Gastrocnemius medialis (tissue), 4 donors: ENCODE data around the gene METTL23.

Source experiments
- CTCF ChIP-seq, 5 experiments: fragments of 450-650 bp in 3 of 5; fragments of 200-600 bp in 2 of 5; sonication (generic) in 2 of 5; IDR thresholded peaks in 4 of 5; conservative IDR thresholded peaks in 1 of 5; 1 replicate in 4 of 5; 2 replicates in 1 of 5; pipeline ENCODE4 v1.5.1; 2016 to 2019; ENCODE audit warnings: antibody characterized with exemption in 5 of 5, mild to moderate bottlenecking in 3 of 5, moderate library complexity in 3 of 5
- POLR2A ChIP-seq, 2 donors: fragments of 450-650 bp; IDR thresholded peaks; one replicate each; pipeline ENCODE4 v1.6.1; 2017; ENCODE audit warnings: antibody characterized with exemption in 2 of 2, mild to moderate bottlenecking in 2 of 2, moderate library complexity in 2 of 2

- TF ChIP-seq CTCF (IDR thresholded peaks at IDR 0.05 in 4 of 5, conservative IDR thresholded peaks at IDR 0.05 in 1 of 5) (no peak), POLR2A (IDR thresholded peaks at IDR 0.05) (no peak)
Observed at GRCh38 chr17:76683011-76683755, 43.5 kb upstream of the METTL23 start.
